Stimulated activated naive CD8-positive, alpha-beta T cell treated with anti-CD3 and anti-CD28 coated beads, Interleukin-15, amount 100 ng/mL, for 72 hours (primary cell): ENCODE data around the gene MARK3.
"Not testable (repeated sequence)": the region's sequence is repeated elsewhere in the genome, so short reads cannot be mapped to it uniquely, and the experiment has no call there.

Experiments
- ATAC-seq: fragments of 150-1000 bp; cut with Tn5 transposase; 2 replicates; pipeline ENCODE4 v1.10.0; 2021; ENCODE audit warnings: mild to moderate bottlenecking, moderate library complexity
- DNase-seq, 2 donors: peaks; one replicate each; pipeline ENCODE4 v3.0.0; 2021 to 2022
- H3K27ac Mint-ChIP-seq, 2 donors: one replicate each; pipeline ENCODE4 v1.8.0; 2022; ENCODE audit warnings: mild to moderate bottlenecking in 2 of 2, mixed read lengths in 2 of 2, moderate library complexity in 2 of 2
- H3K27me3 Mint-ChIP-seq: one replicate; pipeline ENCODE4 v1.8.0; 2022; ENCODE audit warnings: mixed read lengths
- H3K4me1 Mint-ChIP-seq: one replicate; pipeline ENCODE4 v1.8.0; 2022; ENCODE audit warnings: mild to moderate bottlenecking, mixed read lengths
- H3K4me3 Mint-ChIP-seq, 2 donors: one replicate each; pipeline ENCODE4 v1.8.0; 2022; ENCODE audit warnings: mild to moderate bottlenecking in 2 of 2, mixed read lengths in 2 of 2, moderate library complexity in 1 of 2
- H3K9me3 Mint-ChIP-seq, 2 donors: one replicate each; pipeline ENCODE4 v1.8.0; 2022; ENCODE audit warnings: mixed read lengths in 2 of 2

Gene MARK3

DNA sequence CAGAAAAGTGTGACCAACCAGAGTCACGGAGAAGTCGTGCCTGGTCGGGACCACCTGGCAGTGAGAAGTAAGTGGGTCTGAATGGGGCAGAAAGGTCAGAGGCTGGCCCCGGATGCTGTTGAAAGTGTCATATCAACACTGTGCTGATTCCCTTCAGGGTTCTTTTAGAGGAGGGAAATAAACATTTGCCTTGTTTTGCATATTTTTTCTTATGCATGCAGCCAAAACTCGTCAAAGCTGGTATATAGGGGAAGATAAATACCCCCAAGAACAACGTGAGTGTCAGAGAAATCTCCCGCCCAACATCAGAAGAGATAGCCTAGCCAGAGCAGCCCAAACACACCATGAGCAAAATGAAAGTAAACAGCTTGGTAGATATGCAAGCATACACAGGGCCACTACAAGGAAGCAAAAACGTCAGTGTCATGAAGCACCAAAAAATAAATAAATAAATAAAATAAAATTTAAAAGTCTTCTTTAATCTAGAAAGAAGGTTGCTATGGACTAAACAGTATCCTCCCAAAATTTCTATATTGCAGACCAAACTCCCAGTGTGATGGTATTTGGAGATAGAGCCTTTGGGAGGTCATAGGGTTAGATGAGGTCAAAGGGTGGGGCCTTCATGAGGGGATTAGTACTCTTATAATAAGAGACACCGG is 29.1 kb upstream of the MARK3 start:
- ATAC-seq, result no peak
- Mint-ChIP-seq H3K4me3 (no peak overlapping the region), H3K4me1 (no peaks in the 10 kb centered on the region), H3K27me3 (peaks cover 9% of the 10 kb centered on the region), H3K9me3 (peaks cover 8% of the 10 kb centered on the region in 2 donors), H3K27ac (no peak overlapping the region)
- no peak for DNase-seq

DNA sequence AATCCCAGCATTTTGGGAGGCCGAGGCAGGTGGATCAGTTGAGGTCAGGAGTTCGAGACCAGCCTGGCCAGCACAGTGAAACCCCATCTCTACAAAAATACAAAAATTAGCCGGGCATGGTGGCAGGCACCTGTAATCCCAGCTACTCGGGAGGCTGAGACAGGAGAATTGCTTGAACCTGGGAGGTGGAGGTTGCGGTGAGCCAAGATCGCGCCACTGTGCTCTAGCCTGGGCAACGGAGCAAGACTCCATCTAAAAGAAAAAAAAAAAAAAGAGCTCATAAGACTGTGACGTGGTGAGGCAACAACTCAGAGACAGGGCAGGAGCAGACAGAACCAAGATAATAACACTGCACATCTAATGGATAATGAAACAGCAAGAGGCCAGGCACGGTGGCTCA is 27.7 kb upstream of the MARK3 start:
- H3K4me1 Mint-ChIP-seq, ATAC-seq, H3K4me3 Mint-ChIP-seq, DNase-seq, H3K9me3 Mint-ChIP-seq, H3K27me3 Mint-ChIP-seq: not testable (repeated sequence)
- peak overlapping the region in 1 of 2 donors; percentile 92 for H3K27ac Mint-ChIP-seq

DNA sequence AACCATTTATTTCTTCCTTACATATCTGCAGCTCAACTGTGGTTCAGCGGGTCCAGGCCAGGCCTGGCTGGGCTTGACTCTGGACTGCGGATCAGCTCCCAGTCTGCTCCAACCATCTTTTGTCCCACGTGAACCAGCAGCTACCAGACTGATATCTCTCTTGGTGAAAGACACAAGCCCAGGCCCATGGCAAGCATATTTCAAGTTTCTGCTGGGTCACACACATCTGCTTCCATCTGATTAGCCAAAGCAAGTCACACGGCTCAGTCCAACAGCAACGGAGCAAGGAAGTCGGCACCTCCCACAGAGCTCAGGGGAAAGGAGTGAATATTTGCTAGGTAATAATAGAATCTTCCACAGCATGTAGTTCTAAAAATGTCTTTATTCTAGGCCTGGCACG is 24.7 kb upstream of the MARK3 start:
- Mint-ChIP-seq H3K4me1 (peaks cover 5% of the 10 kb centered on the region), H3K27me3 (peaks cover 9% of the 10 kb centered on the region), H3K4me3 (no peak overlapping the region), H3K27ac (no peak overlapping the region), H3K9me3 (peaks cover 25 to 29% of the 10 kb centered on the region in 2 donors)
- ATAC-seq (no peak), DNase-seq (no peak)

DNA sequence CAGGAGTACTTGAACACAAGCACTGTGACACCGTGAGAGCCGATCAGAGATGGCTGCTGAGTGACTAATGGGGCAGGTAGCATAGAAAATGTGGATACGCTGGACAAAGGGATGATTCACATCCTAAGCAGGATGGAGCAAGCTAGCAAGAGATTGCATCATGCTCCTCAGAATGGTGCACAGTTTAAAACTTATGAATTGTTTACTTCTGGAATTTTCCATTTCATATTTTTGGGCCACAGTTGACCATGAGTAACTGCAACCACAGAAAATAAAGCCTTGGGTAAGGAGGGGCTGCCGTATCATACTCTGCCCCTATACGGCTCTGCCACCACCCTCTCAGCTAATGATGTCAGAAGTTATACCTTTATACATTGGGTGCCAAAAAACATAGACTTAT is 23.3 kb upstream of the MARK3 start:
- no peak overlapping the region for H3K4me3 Mint-ChIP-seq
- peaks cover 9% of the 10 kb centered on the region for H3K27me3 Mint-ChIP-seq
- DNase-seq (peak in 1 of 2 donors; percentile 28), ATAC-seq (peak; percentile 59)
- peak overlapping the region; percentile 95 to 98 for H3K27ac Mint-ChIP-seq
- H3K9me3 Mint-ChIP-seq, result peaks cover 25 to 29% of the 10 kb centered on the region in 2 donors
- H3K4me1 Mint-ChIP-seq, result peaks cover 5% of the 10 kb centered on the region

GRCh38 chr14:103362780-103363179 is 22.4 kb upstream of the MARK3 start:
- Mint-ChIP-seq H3K27me3 (peaks cover 9% of the 10 kb centered on the region), H3K4me3 (no peak overlapping the region), H3K4me1 (peaks cover 5% of the 10 kb centered on the region), H3K27ac (no peak overlapping the region), H3K9me3 (peaks cover 25 to 29% of the 10 kb centered on the region in 2 donors)
- ATAC-seq, result no peak
- DNase-seq, result no peak

GRCh38 chr14:103366741-103367140 is 18.5 kb upstream of the MARK3 start:
- no peak for ATAC-seq
- Mint-ChIP-seq H3K27ac (no peak overlapping the region), H3K4me3 (no peak overlapping the region), H3K27me3 (no peaks in the 10 kb centered on the region), H3K9me3 (peaks cover 17 to 21% of the 10 kb centered on the region in 2 donors), H3K4me1 (peaks cover 2% of the 10 kb centered on the region)
- DNase-seq, result no peak

DNA sequence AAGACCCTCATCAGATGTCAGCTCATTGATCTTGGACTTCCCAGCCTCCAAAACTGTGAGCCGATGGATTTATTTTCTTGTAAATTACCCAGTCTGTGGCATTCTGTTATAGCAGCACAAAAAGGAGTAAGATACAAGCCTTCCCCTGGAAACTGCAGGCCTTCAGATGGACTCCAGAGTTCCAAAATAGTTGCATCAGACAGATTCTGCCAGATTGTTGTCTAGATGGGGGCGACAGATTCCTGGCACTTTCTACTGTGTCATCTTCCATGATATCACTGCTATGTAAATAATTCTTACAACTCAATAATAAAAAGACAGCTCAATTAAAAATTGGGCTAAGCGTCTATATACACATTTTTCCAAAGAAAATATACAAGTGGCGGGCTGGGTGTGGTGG is 17.2 kb upstream of the MARK3 start:
- ATAC-seq, result no peak
- Mint-ChIP-seq H3K9me3 (peaks cover 13 to 17% of the 10 kb centered on the region in 2 donors), H3K27ac (peak overlapping the region in 1 of 2 donors; percentile 66), H3K27me3 (no peaks in the 10 kb centered on the region), H3K4me1 (no peaks in the 10 kb centered on the region), H3K4me3 (no peak overlapping the region)
- no peak for DNase-seq

GRCh38 chr14:103370087-103370486 is 15.1 kb upstream of the MARK3 start:
- ATAC-seq (no peak), DNase-seq (no peak)
- H3K27ac Mint-ChIP-seq, result no peak overlapping the region
- no peaks in the 10 kb centered on the region for H3K9me3 Mint-ChIP-seq
- no peak overlapping the region for H3K4me3 Mint-ChIP-seq
- H3K4me1 Mint-ChIP-seq, result no peaks in the 10 kb centered on the region
- H3K27me3 Mint-ChIP-seq, result no peaks in the 10 kb centered on the region

- H3K27ac Mint-ChIP-seq, result no peak overlapping the region
Observed at GRCh38 chr14:103372017-103372416, 13.2 kb upstream of the MARK3 start.

DNA sequence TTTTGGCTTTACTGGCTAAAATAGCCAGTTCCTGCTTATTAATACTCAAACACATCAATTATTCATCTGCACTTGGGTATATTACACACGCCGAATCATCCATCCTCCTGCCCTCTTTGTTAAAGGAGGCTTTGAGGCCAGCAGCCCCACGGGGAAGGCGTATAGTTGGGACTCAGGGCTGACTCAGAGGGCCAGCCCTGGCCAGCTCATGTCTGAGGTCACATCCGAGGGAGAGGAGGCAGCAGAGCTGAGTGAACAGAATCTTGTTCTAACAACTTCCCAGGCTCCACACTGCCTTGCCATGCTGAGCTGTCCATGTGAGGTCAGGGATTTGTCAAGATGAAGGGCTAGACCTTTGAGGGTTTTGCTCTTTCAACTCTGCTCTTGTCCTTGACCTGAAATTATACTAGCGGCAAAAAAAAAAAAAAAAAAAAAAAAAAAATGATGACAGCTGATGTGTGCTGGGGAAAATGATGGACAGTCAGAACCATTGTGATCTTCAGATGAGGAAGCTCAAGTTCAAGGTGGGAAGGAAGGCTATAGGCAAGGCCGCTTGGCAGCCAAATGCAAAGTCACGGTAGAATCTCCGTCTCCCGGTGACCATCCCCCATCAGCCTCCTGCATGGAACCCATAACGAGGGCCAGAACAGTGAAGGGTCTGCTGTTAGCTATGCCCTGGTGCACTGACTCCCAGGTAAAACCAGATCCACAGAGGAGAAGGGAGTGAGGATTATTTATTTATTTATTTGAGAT is 12.5 kb upstream of the MARK3 start:
- DNase-seq (no peak), ATAC-seq (no peak)
- H3K27me3 Mint-ChIP-seq, result no peaks in the 10 kb centered on the region
- H3K9me3 Mint-ChIP-seq, result no peaks in the 10 kb centered on the region
- no peak overlapping the region for H3K27ac Mint-ChIP-seq
- no peak overlapping the region for H3K4me3 Mint-ChIP-seq
- no peaks in the 10 kb centered on the region for H3K4me1 Mint-ChIP-seq

More at GRCh38 chr14:103372017-103372416, 13.2 kb upstream of the MARK3 start:
- Mint-ChIP-seq H3K4me1 (no peaks in the 10 kb centered on the region), H3K4me3 (no peak overlapping the region), H3K27me3 (no peaks in the 10 kb centered on the region), H3K9me3 (no peaks in the 10 kb centered on the region)
- DNase-seq, result no peak
- no peak for ATAC-seq

GRCh38 chr14:103374121-103374520 is 11.1 kb upstream of the MARK3 start:
- no peaks in the 10 kb centered on the region for H3K9me3 Mint-ChIP-seq
- H3K4me3 Mint-ChIP-seq, result no peak overlapping the region
- ATAC-seq (no peak), DNase-seq (no peak)
- H3K27ac Mint-ChIP-seq, result no peak overlapping the region
- H3K27me3 Mint-ChIP-seq, result peaks cover 3% of the 10 kb centered on the region
- H3K4me1 Mint-ChIP-seq, result no peaks in the 10 kb centered on the region

DNA sequence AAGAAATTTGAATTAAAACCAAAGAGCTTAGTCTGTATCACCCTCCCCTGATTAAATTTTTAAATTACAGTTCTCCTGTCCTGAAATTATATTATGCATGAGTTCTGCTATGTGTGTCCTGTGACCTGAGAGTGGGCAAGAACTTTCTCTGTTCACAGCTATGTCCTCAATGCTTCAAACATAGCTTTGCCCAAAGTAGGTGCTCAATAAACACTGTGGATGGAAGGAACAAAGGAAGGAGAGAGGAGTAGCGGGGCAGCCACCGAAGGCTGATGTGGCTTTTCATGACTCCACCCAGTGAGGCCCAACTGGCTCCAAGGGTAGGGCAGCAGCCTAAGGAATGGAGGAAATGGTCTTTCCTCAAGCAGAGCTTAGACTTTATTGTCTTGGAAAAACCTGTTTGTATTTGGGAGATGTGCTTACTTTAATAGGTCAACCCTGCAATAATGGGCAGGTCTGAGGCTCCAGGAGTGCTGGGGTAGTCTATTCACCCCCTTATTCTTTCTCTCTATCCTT is 7.6 kb upstream of the MARK3 start:
- Mint-ChIP-seq H3K27me3 (peaks cover 23% of the 10 kb centered on the region), H3K9me3 (no peaks in the 10 kb centered on the region), H3K27ac (no peak overlapping the region), H3K4me1 (peaks cover 10% of the 10 kb centered on the region), H3K4me3 (no peak overlapping the region)
- no peak for DNase-seq
- ATAC-seq, result no peak

DNA sequence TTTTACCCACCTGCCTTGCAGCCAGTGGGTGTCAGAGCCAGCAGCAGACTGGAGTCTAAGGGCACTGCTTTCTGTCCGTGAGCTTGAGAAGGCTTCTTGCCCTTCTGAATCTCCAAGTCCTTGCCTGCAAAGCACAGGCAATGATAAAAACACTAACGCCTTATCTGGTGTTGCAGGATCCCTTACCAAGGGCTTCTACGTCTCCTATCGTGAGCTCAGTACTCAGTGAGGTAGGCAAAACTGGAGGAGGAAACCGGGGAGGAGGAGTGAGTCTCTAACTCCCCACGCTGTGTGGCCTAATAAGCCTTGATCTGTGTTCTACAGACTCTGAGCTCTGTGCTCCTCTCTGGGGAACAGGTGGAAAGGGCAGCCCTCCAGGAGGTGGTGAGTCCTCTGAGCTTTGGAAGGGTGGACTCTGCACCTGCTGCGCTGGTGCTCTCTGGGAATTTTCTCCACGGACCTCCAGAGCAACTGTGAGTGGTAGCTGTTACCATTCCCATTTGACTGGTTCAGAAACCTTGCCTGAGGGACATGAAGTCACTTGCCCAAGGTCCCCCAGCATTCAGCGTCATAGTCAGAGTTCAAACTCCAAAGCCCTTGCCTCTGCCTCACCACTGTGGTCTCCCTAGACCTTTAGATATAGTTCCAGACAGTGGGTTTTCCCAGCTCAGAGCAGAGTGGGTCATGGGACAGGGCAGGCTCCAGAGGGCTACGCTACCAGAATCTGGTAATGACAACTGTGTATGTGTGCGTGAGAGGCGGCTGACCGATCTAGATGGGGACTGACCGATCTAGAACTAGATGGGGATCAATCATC is 7.0 kb upstream of the MARK3 start:
- H3K27ac Mint-ChIP-seq, result no peak overlapping the region

GRCh38 chr14:103380719-103381377 is 4.4 kb upstream of the MARK3 start:
- no peaks in the 10 kb centered on the region for H3K9me3 Mint-ChIP-seq
- no peak overlapping the region for H3K4me3 Mint-ChIP-seq
- ATAC-seq (no peak), DNase-seq (no peak)
- H3K4me1 Mint-ChIP-seq, result peaks cover 27% of the 10 kb centered on the region
- H3K27me3 Mint-ChIP-seq, result peaks cover 23% of the 10 kb centered on the region
- no peak overlapping the region for H3K27ac Mint-ChIP-seq

More for the DNA sequence above, 7.0 kb upstream of the MARK3 start:
- DNase-seq (no peak), ATAC-seq (no peak)
- H3K4me3 Mint-ChIP-seq, result no peak overlapping the region
- H3K27me3 Mint-ChIP-seq, result peaks cover 23% of the 10 kb centered on the region
- H3K4me1 Mint-ChIP-seq, result peaks cover 14% of the 10 kb centered on the region
- no peaks in the 10 kb centered on the region for H3K9me3 Mint-ChIP-seq

DNA sequence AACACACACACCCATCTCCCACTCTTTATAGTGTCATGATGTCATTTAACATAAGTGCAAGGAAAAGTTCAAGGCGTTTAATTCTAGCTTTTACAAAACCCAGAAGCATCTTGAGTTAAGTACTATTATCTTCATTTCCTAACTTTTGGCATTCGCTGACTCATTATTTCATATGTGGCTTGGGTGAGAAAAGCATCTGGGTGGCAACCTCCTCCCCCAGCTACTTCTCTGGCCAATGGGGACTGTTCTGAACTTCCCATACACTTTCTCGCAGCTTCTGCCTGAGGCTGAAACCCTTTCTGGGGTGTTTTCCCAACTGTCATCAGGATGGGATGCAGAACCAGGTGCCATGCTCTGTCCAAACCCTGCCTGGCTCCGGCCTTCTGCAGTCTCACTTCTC is 2.8 kb upstream of the MARK3 start:
- DNase-seq (no peak), ATAC-seq (no peak)
- Mint-ChIP-seq H3K27ac (no peak overlapping the region), H3K4me1 (peaks cover 33% of the 10 kb centered on the region), H3K9me3 (no peaks in the 10 kb centered on the region), H3K27me3 (peaks cover 23% of the 10 kb centered on the region), H3K4me3 (no peak overlapping the region)
